ENCODE measurements around the gene MRPS11. TPM values are rescaled to one million over a fixed set of nuclear protein-coding genes. Genes with fewer than 3 reads are reported as not detected.

The MRPS11 gene
- total RNA-seq, 1 experiment from 2014 or later, result 62.4 TPM

Other genes with a start within 250 kb of the MRPS11 start
- 0.04 TPM in 1 of 2 replicates, not detected in the other for gene NTRK3, start 211.0 kb upstream of the MRPS11 start, total RNA-seq (2014; rRNA removed; shearing (Covaris generic))
- 32.9 and 46.9 TPM in 2 replicates for gene MRPL46, start 320 bp upstream of the MRPS11 start, total RNA-seq (2014; rRNA removed; shearing (Covaris generic))
- 6.3 and 7.3 TPM in 2 replicates for gene DET1, start 79.0 kb downstream of the MRPS11 start, total RNA-seq (2014; rRNA removed; shearing (Covaris generic))
- 23.9 and 28.7 TPM in 2 replicates for gene AEN, start 153.6 kb downstream of the MRPS11 start, total RNA-seq (2014; rRNA removed; shearing (Covaris generic))
- gene ISG20, start 171.3 kb downstream of the MRPS11 start, total RNA-seq (2014; rRNA removed; shearing (Covaris generic)), result 14.7 and 20.9 TPM in 2 replicates